ENCODE measurements around the gene SKOR1.

DNA sequence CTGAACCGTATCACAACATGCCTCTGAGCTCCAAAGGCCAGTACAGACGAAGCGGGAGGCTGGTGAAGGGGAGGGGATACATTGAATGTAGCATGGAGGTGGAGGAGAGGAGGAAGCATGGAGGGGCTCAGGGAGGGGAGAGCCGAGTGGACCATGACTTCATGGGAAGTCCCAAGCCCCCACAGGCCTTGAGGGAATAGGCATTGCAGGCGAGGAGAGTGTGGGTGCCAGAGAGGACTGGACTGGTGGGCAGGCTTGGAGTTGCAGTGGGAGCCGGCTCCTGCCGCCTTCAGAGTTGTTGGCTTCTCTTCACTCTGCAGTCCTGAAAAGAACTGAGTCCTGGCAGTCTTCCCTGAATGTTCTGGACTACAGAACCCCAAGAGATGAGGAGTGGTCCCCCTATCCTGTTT is 17.8 kb downstream of the SKOR1 start:
- TF ChIP-seq, protein P1, sequence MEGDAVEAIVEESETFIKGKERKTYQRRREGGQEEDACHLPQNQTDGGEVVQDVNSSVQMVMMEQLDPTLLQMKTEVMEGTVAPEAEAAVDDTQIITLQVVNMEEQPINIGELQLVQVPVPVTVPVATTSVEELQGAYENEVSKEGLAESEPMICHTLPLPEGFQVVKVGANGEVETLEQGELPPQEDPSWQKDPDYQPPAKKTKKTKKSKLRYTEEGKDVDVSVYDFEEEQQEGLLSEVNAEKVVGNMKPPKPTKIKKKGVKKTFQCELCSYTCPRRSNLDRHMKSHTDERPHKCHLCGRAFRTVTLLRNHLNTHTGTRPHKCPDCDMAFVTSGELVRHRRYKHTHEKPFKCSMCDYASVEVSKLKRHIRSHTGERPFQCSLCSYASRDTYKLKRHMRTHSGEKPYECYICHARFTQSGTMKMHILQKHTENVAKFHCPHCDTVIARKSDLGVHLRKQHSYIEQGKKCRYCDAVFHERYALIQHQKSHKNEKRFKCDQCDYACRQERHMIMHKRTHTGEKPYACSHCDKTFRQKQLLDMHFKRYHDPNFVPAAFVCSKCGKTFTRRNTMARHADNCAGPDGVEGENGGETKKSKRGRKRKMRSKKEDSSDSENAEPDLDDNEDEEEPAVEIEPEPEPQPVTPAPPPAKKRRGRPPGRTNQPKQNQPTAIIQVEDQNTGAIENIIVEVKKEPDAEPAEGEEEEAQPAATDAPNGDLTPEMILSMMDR (IDR thresholded peaks at IDR 0.05) = peak in 1 of 3 experiments; percentile 17
- TF ChIP-seq POLR2A (IDR thresholded peaks at IDR 0.05) = no peak
